HCT116 (cell line): ENCODE results near the gene THADA. TPM values are rescaled to one million over a fixed set of nuclear protein-coding genes. Genes with fewer than 3 reads are reported as not detected.

Experiments used
- total RNA-seq: library from RNA; stranded (reverse); gene quantifications from one replicate; pipeline ENCODE4 v1.2.1, GENCODE V29; 2021; ENCODE audit not compliant: unreplicated experiment

Gene THADA
- total RNA-seq, 1 experiment from 2014 or later: 30.7 TPM

Other genes with a start within 250 kb of the THADA start
- gene PLEKHH2, start 41.2 kb upstream of the THADA start, total RNA-seq: 7.8 TPM
- gene C1GALT1C1L, start 80.4 kb upstream of the THADA start, total RNA-seq: 0.20 TPM
- gene DYNC2LI1, start 178.0 kb upstream of the THADA start, total RNA-seq: 16.7 TPM
- gene ABCG5, start 242.8 kb upstream of the THADA start, total RNA-seq: not detected
- 0.05 TPM for gene ABCG8, start 242.9 kb upstream of the THADA start, total RNA-seq